HG03097 (cell line): ENCODE measurements around the gene ARL6IP6.

ENCODE experiments used
- ATAC-seq: cut with Tn5 transposase; IDR thresholded peaks from one replicate; pipeline ENCODE4 v1.9.1; 2021; ENCODE audit not compliant: unreplicated experiment, low FRiP score

Gene ARL6IP6

GRCh38 chr2:152718076-152718908 lies at the start of gene ARL6IP6:
TSS of gene ARL6IP6 (plus strand) at chr2:152718620. CDS start at chr2:152718625, 5 bp downstream.
- ATAC-seq: peak; percentile 67

- ATAC-seq: no peak
Observed at GRCh38 chr2:152674334-152674733, 44.1 kb upstream of the ARL6IP6 start.

GRCh38 chr2:152676461-152676860 lies 42.0 kb upstream of the ARL6IP6 start:
- no peak for ATAC-seq

GRCh38 chr2:152678808-152679207 lies 39.6 kb upstream of the ARL6IP6 start:
- no peak for ATAC-seq

- no peak for ATAC-seq
Observed at GRCh38 chr2:152682663-152683062, 35.8 kb upstream of the ARL6IP6 start.

- no peak for ATAC-seq
Observed at GRCh38 chr2:152683400-152683799, 35.0 kb upstream of the ARL6IP6 start.

GRCh38 chr2:152686321-152686720 lies 32.1 kb upstream of the ARL6IP6 start:
- ATAC-seq: no peak

- peak; percentile 70 for ATAC-seq
Observed at GRCh38 chr2:152693033-152693432, 25.4 kb upstream of the ARL6IP6 start.

GRCh38 chr2:152694161-152694661 lies 24.2 kb upstream of the ARL6IP6 start:
- peak; percentile 26 for ATAC-seq

- no peak for ATAC-seq
Observed at GRCh38 chr2:152695763-152696162, 22.7 kb upstream of the ARL6IP6 start.

- ATAC-seq: no peak
Observed at GRCh38 chr2:152696476-152696875, 21.9 kb upstream of the ARL6IP6 start.

- ATAC-seq: no peak
Observed at GRCh38 chr2:152701198-152701597, 17.2 kb upstream of the ARL6IP6 start.

GRCh38 chr2:152706477-152707021 lies 11.9 kb upstream of the ARL6IP6 start:
- no peak for ATAC-seq

- no peak for ATAC-seq
Observed at GRCh38 chr2:152708742-152709141, 9.7 kb upstream of the ARL6IP6 start.

- no peak for ATAC-seq
Observed at GRCh38 chr2:152710713-152711112, 7.7 kb upstream of the ARL6IP6 start.

GRCh38 chr2:152715112-152715511 lies 3.3 kb upstream of the ARL6IP6 start:
- no peak for ATAC-seq

- no peak for ATAC-seq
Observed at GRCh38 chr2:152715854-152716428, 2.5 kb upstream of the ARL6IP6 start.

- no peak for ATAC-seq
Observed at GRCh38 chr2:152716805-152717227, 1.6 kb upstream of the ARL6IP6 start.

GRCh38 chr2:152717228-152718075 lies 968 bp upstream of the ARL6IP6 start, which contains the start of gene PRPF40A:
TSS of gene PRPF40A (minus strand) at chr2:152717461. CDS start at chr2:152717439, 22 bp downstream.
- ATAC-seq: peak; percentile 73

- peak; percentile 26 for ATAC-seq
Observed at GRCh38 chr2:152718909-152719645, 657 bp downstream of the ARL6IP6 start.
